A172 (cell line): ENCODE measurements around the gene ZNF12. TPM values are rescaled to one million over a fixed set of nuclear protein-coding genes. Genes with fewer than 3 reads are reported as not detected.
"Not testable (repeated sequence)": the region's sequence is repeated elsewhere in the genome, so short reads cannot be mapped to it uniquely, and the experiment has no call there.

Experiments used
- DNase-seq: peaks from one replicate; pipeline ENCODE4 v3.0.0-alpha.2; 2015; ENCODE audit warnings: low spot score
- total RNA-seq: library from RNA; depleted of rRNA; stranded (reverse); fragments of >200 nt; shearing (Covaris generic); gene quantifications from 2 replicates; pipeline ENCODE4 v1.2.3, GENCODE V29; 2014; rRNA removed

Gene ZNF12
- total RNA-seq, result 22.4 and 26.7 TPM in 2 replicates

GRCh38 chr7:6706666-6707407, at the start of gene ZNF12:
Gene ZNF12 (minus strand): TSS chr7:6706947. CDS start chr7:6705173, 1,774 bp downstream.
- peak; percentile 91 for DNase-seq

- DNase-seq, result not testable (repeated sequence)
These were observed 47.2 kb upstream of the ZNF12 start, which contains the start of gene RSPH10B2 for GRCh38 chr7:6753964-6754363. Gene RSPH10B2 (plus strand): TSS chr7:6754103. CDS start chr7:6757678, 3,575 bp downstream.

- DNase-seq, result not testable (repeated sequence)
These were observed 43.4 kb upstream of the ZNF12 start for GRCh38 chr7:6750173-6750572.

GRCh38 chr7:6749335-6749734, 42.6 kb upstream of the ZNF12 start:
- DNase-seq, result not testable (repeated sequence)

- not testable (repeated sequence) for DNase-seq
These were observed 37.8 kb upstream of the ZNF12 start for GRCh38 chr7:6744410-6745100.

GRCh38 chr7:6738415-6738814, 31.7 kb upstream of the ZNF12 start:
- DNase-seq, result not testable (repeated sequence)

GRCh38 chr7:6730343-6730633, 23.5 kb upstream of the ZNF12 start:
- DNase-seq, result no peak

- DNase-seq, result peak; percentile 55
These were observed 23.0 kb upstream of the ZNF12 start for GRCh38 chr7:6729492-6730342.

- not testable (repeated sequence) for DNase-seq
These were observed 22.2 kb upstream of the ZNF12 start for GRCh38 chr7:6728893-6729491.

- DNase-seq, result no peak
These were observed 20.9 kb upstream of the ZNF12 start for GRCh38 chr7:6727663-6728062.

- DNase-seq, result not testable (repeated sequence)
These were observed 19.6 kb upstream of the ZNF12 start for GRCh38 chr7:6726341-6726740.

GRCh38 chr7:6725003-6725402, 18.3 kb upstream of the ZNF12 start:
- no peak for DNase-seq

GRCh38 chr7:6724351-6724750, 17.6 kb upstream of the ZNF12 start:
- not testable (repeated sequence) for DNase-seq

GRCh38 chr7:6718124-6718523, 11.4 kb upstream of the ZNF12 start:
- no peak for DNase-seq

GRCh38 chr7:6715898-6716297, 9.2 kb upstream of the ZNF12 start:
- DNase-seq, result not testable (repeated sequence)

GRCh38 chr7:6714360-6714759, 7.6 kb upstream of the ZNF12 start:
- no peak for DNase-seq

GRCh38 chr7:6709808-6710207, 3.1 kb upstream of the ZNF12 start:
- no peak for DNase-seq

GRCh38 chr7:6708304-6708703, 1.6 kb upstream of the ZNF12 start:
- DNase-seq, result no peak

- peak; percentile 36 for DNase-seq
These were observed 635 bp downstream of the ZNF12 start for GRCh38 chr7:6705959-6706665.

- DNase-seq, result no peak
These were observed 4.9 kb downstream of the ZNF12 start for GRCh38 chr7:6701860-6702259.

GRCh38 chr7:6700793-6701192, 6.0 kb downstream of the ZNF12 start:
- no peak for DNase-seq
